Lower leg skin (tissue), 3 donors: ENCODE measurements around the gene RSKR.

ENCODE experiments used
- CTCF ChIP-seq, 3 donors: fragments of 450-650 bp; IDR thresholded peaks; one replicate each; pipeline ENCODE4 v1.5.1; 2016; ENCODE audit warnings: antibody characterized with exemption in 3 of 3, mild to moderate bottlenecking in 3 of 3, moderate library complexity in 2 of 3
- POLR2A ChIP-seq, 2 donors: fragments of 450-650 bp; IDR thresholded peaks; one replicate each; pipeline ENCODE4 v1.6.1; 2016 to 2017; ENCODE audit warnings: antibody characterized with exemption in 2 of 2, mild to moderate bottlenecking in 1 of 2, moderate library complexity in 1 of 2

GRCh38 chr17:28580959-28581358 is 33.0 kb downstream of the RSKR start:
- TF ChIP-seq CTCF (IDR thresholded peaks at IDR 0.05) (no peak), POLR2A (IDR thresholded peaks at IDR 0.05) (no peak)
